Body of pancreas (tissue), 4 donors: ENCODE measurements around the gene DMD. TPM values are rescaled to one million over a fixed set of nuclear protein-coding genes. Genes with fewer than 3 reads are reported as not detected.

Experiments used
- ATAC-seq: fragments of 150-250 bp; one replicate; pipeline ENCODE4 v1.9.1; 2016
- DNase-seq, 4 donors: peaks; one replicate each; pipeline ENCODE4 v3.0.0-alpha.2; 2019
- H3K27ac ChIP-seq, 4 donors: fragments of 200-600 bp; sonication (generic); 1 replicate in 3 of 4; 2 replicates in 1 of 4; pipeline versions ENCODE4 v1.5.1 to v1.6.1; 2016 to 2019; ENCODE audit warnings: mild to moderate bottlenecking in 1 of 4, mixed read lengths in 1 of 4, moderate library complexity in 1 of 4
- H3K27me3 ChIP-seq, 2 donors: fragments of 200-600 bp; sonication (generic); one replicate each; pipeline ENCODE4 v1.6.0; 2016; ENCODE audit warnings: mild to moderate bottlenecking in 1 of 2
- H3K36me3 ChIP-seq, 2 donors: fragments of 200-600 bp; sonication (generic); replicated peaks in 1 of 2; 2 replicates each; pipeline ENCODE4 v1.5.1; 2016; ENCODE audit warnings: low read depth in 2 of 2; ENCODE audit not compliant: insufficient read depth in 1 of 2
- H3K4me1 ChIP-seq: fragments of 200-600 bp; sonication (generic); one replicate; pipeline ENCODE4 v1.6.0; 2016
- H3K4me3 ChIP-seq, 2 donors: fragments of 200-600 bp; sonication (generic); 1 replicate in 1 of 2; 2 replicates in 1 of 2; pipeline ENCODE4 v1.5.1; 2016 to 2019
- H3K9me3 ChIP-seq, 3 donors: fragments of 200-600 bp; sonication (generic); 1 replicate in 2 of 3; 2 replicates in 1 of 3; pipeline ENCODE4 v1.5.1; 2016
- POLR2A ChIP-seq, 3 donors: fragments of 450-650 bp; IDR thresholded peaks; one replicate each; pipeline ENCODE4 v1.6.1; 2016; ENCODE audit warnings: antibody characterized with exemption in 3 of 3, mild to moderate bottlenecking in 2 of 3
- WGBS, 2 donors: methylation state at CpG; one replicate each; pipeline ENCODE4 v1.1.5; 2017; 5-methylcytosine and 5-hydroxymethylcytosine counted together
- intact Hi-C: fragments of 100-400 bp; cut with DNase I; formaldehyde crosslinking; loops from one replicate; pipeline ENCODE4 v1.15.1; 2023
- total RNA-seq, 2 donors: library from RNA; depleted of rRNA; stranded (reverse); fragments of >200 nt; gene quantifications; one replicate each; pipeline ENCODE4 v1.1.0, GENCODE V29; 2016
- TF ChIP-seq, protein P1 (sequence below), 7 experiments: fragments of 450-650 bp in 4 of 7; fragments of 200-600 bp in 3 of 7; sonication (generic) in 3 of 7; IDR thresholded peaks; one replicate each; pipeline ENCODE4 v1.5.1; 2016 to 2019; ENCODE audit warnings: antibody characterized with exemption in 7 of 7

Gene DMD
- total RNA-seq, 2 donors from 2014 or later = 28.5 to 38.6 TPM

DNA sequence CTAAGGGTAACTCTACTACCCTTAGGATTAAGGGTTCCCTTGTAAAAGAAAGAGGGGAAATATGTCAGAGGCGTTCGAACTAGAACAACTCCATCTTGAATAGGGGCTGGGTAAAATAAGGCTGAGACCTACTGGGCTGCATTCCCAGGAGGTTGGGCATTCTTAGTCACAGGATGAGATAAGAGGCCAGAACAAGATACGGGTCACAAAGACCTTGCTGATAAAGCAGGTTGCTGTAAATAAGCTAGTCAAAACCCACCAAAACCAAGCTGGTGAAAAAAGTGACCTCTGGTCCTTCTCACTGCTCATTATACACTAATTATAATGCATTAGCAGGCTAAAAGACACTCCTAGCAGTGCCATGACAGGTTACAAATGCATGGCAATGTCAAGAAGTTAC is 922.0 kb downstream of the DMD start:
- 37 to 57% methylated on average over 3 of the region's 3 CpGs for WGBS, 2 donors
- H3K27ac ChIP-seq = no peak overlapping the region
- H3K36me3 ChIP-seq = no peaks in the 10 kb centered on the region
- no peaks in the 10 kb centered on the region for H3K4me1 ChIP-seq
- ATAC-seq (no peak), DNase-seq (no peak)
- intact Hi-C loops = no loop called here
- H3K27me3 ChIP-seq = no peaks in the 10 kb centered on the region
- no peak for TF ChIP-seq POLR2A (IDR thresholded peaks at IDR 0.05)
- TF ChIP-seq, protein P1, sequence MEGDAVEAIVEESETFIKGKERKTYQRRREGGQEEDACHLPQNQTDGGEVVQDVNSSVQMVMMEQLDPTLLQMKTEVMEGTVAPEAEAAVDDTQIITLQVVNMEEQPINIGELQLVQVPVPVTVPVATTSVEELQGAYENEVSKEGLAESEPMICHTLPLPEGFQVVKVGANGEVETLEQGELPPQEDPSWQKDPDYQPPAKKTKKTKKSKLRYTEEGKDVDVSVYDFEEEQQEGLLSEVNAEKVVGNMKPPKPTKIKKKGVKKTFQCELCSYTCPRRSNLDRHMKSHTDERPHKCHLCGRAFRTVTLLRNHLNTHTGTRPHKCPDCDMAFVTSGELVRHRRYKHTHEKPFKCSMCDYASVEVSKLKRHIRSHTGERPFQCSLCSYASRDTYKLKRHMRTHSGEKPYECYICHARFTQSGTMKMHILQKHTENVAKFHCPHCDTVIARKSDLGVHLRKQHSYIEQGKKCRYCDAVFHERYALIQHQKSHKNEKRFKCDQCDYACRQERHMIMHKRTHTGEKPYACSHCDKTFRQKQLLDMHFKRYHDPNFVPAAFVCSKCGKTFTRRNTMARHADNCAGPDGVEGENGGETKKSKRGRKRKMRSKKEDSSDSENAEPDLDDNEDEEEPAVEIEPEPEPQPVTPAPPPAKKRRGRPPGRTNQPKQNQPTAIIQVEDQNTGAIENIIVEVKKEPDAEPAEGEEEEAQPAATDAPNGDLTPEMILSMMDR (IDR thresholded peaks at IDR 0.05) = no peak
- no peaks in the 10 kb centered on the region for H3K9me3 ChIP-seq
- no peak overlapping the region for H3K4me3 ChIP-seq

- no peak for ATAC-seq
- Histone ChIP-seq H3K27me3 (no peaks in the 10 kb centered on the region), H3K4me3 (no peak overlapping the region), H3K4me1 (no peaks in the 10 kb centered on the region), H3K9me3 (no peaks in the 10 kb centered on the region), H3K27ac (no peak overlapping the region), H3K36me3 (no peaks in the 10 kb centered on the region)
- 36 to 65% methylated on average over 1 of the region's 1 CpG for WGBS, 2 donors
- intact Hi-C loops = no loop called here
- TF ChIP-seq POLR2A (IDR thresholded peaks at IDR 0.05) = no peak
- TF ChIP-seq, protein P1 (IDR thresholded peaks at IDR 0.05) = no peak
- DNase-seq = no peak
Observed at GRCh38 chrX:32281853-32282252, 929.5 kb downstream of the DMD start.

- Histone ChIP-seq H3K4me3 (no peak overlapping the region), H3K9me3 (no peaks in the 10 kb centered on the region), H3K36me3 (no peaks in the 10 kb centered on the region), H3K4me1 (no peaks in the 10 kb centered on the region), H3K27ac (no peak overlapping the region), H3K27me3 (no peaks in the 10 kb centered on the region)
- DNase-seq = no peak
- TF ChIP-seq, protein P1 (IDR thresholded peaks at IDR 0.05) = no peak
- TF ChIP-seq POLR2A (IDR thresholded peaks at IDR 0.05) = no peak
- ATAC-seq = no peak
- intact Hi-C loops = no loop called here
- WGBS, 2 donors = 17 to 26% methylated on average over 3 of the region's 3 CpGs
Observed at GRCh38 chrX:32280921-32281320, 930.4 kb downstream of the DMD start.

DNA sequence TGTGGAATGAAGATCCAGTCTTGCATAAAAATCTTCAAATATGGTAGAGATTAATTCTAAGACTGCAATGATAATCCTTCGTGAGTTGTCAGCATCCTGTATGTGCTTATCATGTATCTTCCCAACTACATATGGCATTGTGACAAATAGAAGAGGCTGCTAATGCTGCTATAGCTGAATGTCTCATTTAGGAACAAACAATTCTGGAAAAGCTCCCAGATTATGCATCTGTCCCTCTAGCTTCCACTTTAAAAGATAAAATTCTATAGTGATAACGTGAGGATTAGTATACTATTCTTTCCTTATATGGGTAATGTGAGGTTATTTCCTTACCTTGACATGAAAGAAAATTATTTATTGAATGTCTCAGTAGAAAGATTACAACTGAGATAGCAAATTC is 930.9 kb downstream of the DMD start:
- intact Hi-C loops = no loop called here
- no peak overlapping the region for H3K4me3 ChIP-seq
- no peaks in the 10 kb centered on the region for H3K4me1 ChIP-seq
- WGBS, 2 donors = 9 to 19% methylated on average over 2 of the region's 2 CpGs
- no peak overlapping the region for H3K27ac ChIP-seq
- TF ChIP-seq POLR2A (IDR thresholded peaks at IDR 0.05) = no peak
- TF ChIP-seq, protein P1 (IDR thresholded peaks at IDR 0.05) = no peak
- ATAC-seq (no peak), DNase-seq (no peak)
- no peaks in the 10 kb centered on the region for H3K9me3 ChIP-seq
- no peaks in the 10 kb centered on the region for H3K36me3 ChIP-seq
- H3K27me3 ChIP-seq = no peaks in the 10 kb centered on the region

DNA sequence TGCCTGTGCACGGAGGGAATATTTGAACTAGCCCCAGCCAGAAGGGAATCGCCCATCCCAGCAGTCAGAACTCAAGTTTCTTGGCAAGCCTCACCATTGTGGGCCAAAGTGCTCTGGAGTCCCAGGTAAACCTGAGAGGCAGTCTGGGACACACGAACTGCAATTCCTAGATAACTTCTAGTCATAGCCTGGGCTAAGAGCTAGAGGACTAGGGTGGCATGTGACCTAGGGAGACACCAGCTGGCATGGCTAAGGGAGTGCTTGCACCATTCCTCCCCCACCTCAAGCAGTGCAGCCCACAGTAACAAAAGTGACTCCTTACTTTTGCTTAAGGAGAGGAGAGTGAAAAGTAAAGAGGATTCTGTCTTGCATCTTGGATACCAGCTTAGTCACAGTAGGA is 935.2 kb downstream of the DMD start:
- H3K36me3 ChIP-seq = no peaks in the 10 kb centered on the region
- WGBS, 2 donors = 73% methylated on average over 3 of the region's 3 CpGs; no CpG with 5 or more reads in 1 of the 2 donors
- no peak for TF ChIP-seq POLR2A (IDR thresholded peaks at IDR 0.05)
- DNase-seq (no peak), ATAC-seq (no peak)
- no peak overlapping the region for H3K27ac ChIP-seq
- H3K4me3 ChIP-seq = no peak overlapping the region
- H3K9me3 ChIP-seq = no peaks in the 10 kb centered on the region
- no peaks in the 10 kb centered on the region for H3K27me3 ChIP-seq
- no peaks in the 10 kb centered on the region for H3K4me1 ChIP-seq
- intact Hi-C loops = no loop called here
